ENCODE results near the gene MCEE.
"Not testable (repeated sequence)": the region's sequence is repeated elsewhere in the genome, so short reads cannot be mapped to it uniquely, and the experiment has no call there.

The MCEE gene

GRCh38 chr2:71083297-71083696, 46.7 kb downstream of the MCEE start:
- not testable (repeated sequence) for DNase-seq (ENCODE audit: low read depth in 2 of 2)

- DNase-seq (ENCODE audit: low read depth in 2 of 2): no peak
Observed at GRCh38 chr2:71082402-71083252, 47.4 kb downstream of the MCEE start.

GRCh38 chr2:71078624-71079023, 51.4 kb downstream of the MCEE start:
- DNase-seq (ENCODE audit: low read depth in 2 of 2): no peak

- DNase-seq (ENCODE audit: low read depth in 2 of 2): no peak
Observed at GRCh38 chr2:71074893-71075395, 55.1 kb downstream of the MCEE start.

GRCh38 chr2:71073475-71073874, 56.6 kb downstream of the MCEE start:
- no peak for DNase-seq (ENCODE audit: low read depth in 2 of 2)

- no peak for DNase-seq (ENCODE audit: low read depth in 2 of 2)
Observed at GRCh38 chr2:71072492-71072891, 57.5 kb downstream of the MCEE start.

GRCh38 chr2:71071681-71072398, 58.2 kb downstream of the MCEE start:
- no peak for DNase-seq (ENCODE audit: low read depth in 2 of 2)

GRCh38 chr2:71070294-71071093, 59.5 kb downstream of the MCEE start:
- no peak for DNase-seq (ENCODE audit: low read depth in 2 of 2)

- DNase-seq (ENCODE audit: low read depth in 2 of 2): no peak
Observed at GRCh38 chr2:71069376-71069775, 60.7 kb downstream of the MCEE start.

GRCh38 chr2:71068218-71069035, 61.6 kb downstream of the MCEE start, which contains the start of gene NAGK:
Gene NAGK, plus strand, starts transcription at chr2:71068648. Its CDS starts 36 bp downstream, at chr2:71068684.
- DNase-seq (ENCODE audit: low read depth in 2 of 2): peak; percentile 89

- DNase-seq (ENCODE audit: low read depth in 2 of 2): no peak
Observed at GRCh38 chr2:71067567-71068217, 62.3 kb downstream of the MCEE start.

- no peak for DNase-seq (ENCODE audit: low read depth in 2 of 2)
Observed at GRCh38 chr2:71066856-71067255, 63.2 kb downstream of the MCEE start.

GRCh38 chr2:71064754-71065621, 65.0 kb downstream of the MCEE start:
- no peak for DNase-seq (ENCODE audit: low read depth in 2 of 2)

- no peak for DNase-seq (ENCODE audit: low read depth in 2 of 2)
Observed at GRCh38 chr2:71064110-71064611, 65.9 kb downstream of the MCEE start.

- DNase-seq (ENCODE audit: low read depth in 2 of 2): no peak
Observed at GRCh38 chr2:71063216-71063615, 66.8 kb downstream of the MCEE start.

GRCh38 chr2:71060871-71061270, 69.2 kb downstream of the MCEE start:
- DNase-seq (ENCODE audit: low read depth in 2 of 2): no peak

GRCh38 chr2:71060211-71060610, 69.8 kb downstream of the MCEE start:
- no peak for DNase-seq (ENCODE audit: low read depth in 2 of 2)
